Measurements from ENCODE around the gene TBC1D5. TPM values are rescaled to one million over a fixed set of nuclear protein-coding genes. Genes with fewer than 3 reads are reported as not detected.

The TBC1D5 gene
- total RNA-seq, 1 donor from 2014 or later, result 108 TPM

GRCh38 chr3:17672506-17672905, 69.9 kb downstream of the TBC1D5 start:
- Mint-ChIP-seq H3K27ac (no peak overlapping the region), H3K27me3 (ENCODE audit: insufficient read depth, low read depth) (no peaks in the 10 kb centered on the region), H3K4me3 (no peak overlapping the region), H3K36me3 (no peaks in the 10 kb centered on the region), H3K4me1 (no peaks in the 10 kb centered on the region), H3K9me3 (no peaks in the 10 kb centered on the region)
- no peaks in the 10 kb centered on the region for H3K36me3 ChIP-seq
- no peak overlapping the region for H2AFZ ChIP-seq (replicated peaks)
- H4K20me1 ChIP-seq (ENCODE audit: low read depth), result no peaks in the 10 kb centered on the region
- H3K27me3 ChIP-seq, result no peaks in the 10 kb centered on the region
- no peak overlapping the region for H3K9ac ChIP-seq
- H3K4me2 ChIP-seq, result no peak overlapping the region
- H3K9me3 ChIP-seq (ENCODE audit: low read depth), result no peaks in the 10 kb centered on the region
- no peak overlapping the region for H3K27ac ChIP-seq
- no peak for DNase-seq (ENCODE audit: low spot score)
- TF ChIP-seq, protein P1, sequence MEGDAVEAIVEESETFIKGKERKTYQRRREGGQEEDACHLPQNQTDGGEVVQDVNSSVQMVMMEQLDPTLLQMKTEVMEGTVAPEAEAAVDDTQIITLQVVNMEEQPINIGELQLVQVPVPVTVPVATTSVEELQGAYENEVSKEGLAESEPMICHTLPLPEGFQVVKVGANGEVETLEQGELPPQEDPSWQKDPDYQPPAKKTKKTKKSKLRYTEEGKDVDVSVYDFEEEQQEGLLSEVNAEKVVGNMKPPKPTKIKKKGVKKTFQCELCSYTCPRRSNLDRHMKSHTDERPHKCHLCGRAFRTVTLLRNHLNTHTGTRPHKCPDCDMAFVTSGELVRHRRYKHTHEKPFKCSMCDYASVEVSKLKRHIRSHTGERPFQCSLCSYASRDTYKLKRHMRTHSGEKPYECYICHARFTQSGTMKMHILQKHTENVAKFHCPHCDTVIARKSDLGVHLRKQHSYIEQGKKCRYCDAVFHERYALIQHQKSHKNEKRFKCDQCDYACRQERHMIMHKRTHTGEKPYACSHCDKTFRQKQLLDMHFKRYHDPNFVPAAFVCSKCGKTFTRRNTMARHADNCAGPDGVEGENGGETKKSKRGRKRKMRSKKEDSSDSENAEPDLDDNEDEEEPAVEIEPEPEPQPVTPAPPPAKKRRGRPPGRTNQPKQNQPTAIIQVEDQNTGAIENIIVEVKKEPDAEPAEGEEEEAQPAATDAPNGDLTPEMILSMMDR (IDR thresholded peaks at IDR 0.05), result no peak
- TF ChIP-seq EZH2 (IDR thresholded peaks at IDR 0.05) (no peak), EZH2phosphoT487 (IDR thresholded peaks at IDR 0.05) (no peak)
- H3K79me2 ChIP-seq (ENCODE audit: low read depth), result no peaks in the 10 kb centered on the region
- H3K4me3 ChIP-seq, result no peak overlapping the region
- H3F3A ChIP-seq (ENCODE audit: low read depth), result no peaks in the 10 kb centered on the region
- H3K4me1 ChIP-seq, result no peaks in the 10 kb centered on the region

DNA sequence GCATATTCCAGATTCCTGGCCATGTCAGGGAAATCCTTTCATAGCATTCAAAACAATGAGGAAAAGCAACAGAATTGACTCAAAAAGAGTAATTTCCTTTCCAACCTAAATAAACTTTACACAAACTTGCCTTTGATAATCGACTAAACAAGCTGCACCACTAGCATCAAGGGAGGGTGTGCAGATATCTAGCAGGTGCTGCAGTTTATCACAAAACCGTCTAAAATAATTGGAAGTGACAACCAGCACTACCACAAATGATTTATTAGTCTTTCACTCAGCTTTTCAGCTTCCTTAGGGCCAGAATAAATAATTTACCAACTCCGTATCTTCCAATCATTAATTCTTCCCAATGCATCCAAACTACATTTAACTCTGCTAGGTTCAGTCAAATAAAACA, 71.7 kb downstream of the TBC1D5 start:
- Histone ChIP-seq H3K79me2 (ENCODE audit: low read depth) (no peaks in the 10 kb centered on the region), H3K9ac (no peak overlapping the region), H3K27ac (no peak overlapping the region), H3K36me3 (no peaks in the 10 kb centered on the region), H3K4me2 (no peak overlapping the region), H3K4me3 (no peak overlapping the region), H3F3A (ENCODE audit: low read depth) (no peaks in the 10 kb centered on the region), H3K4me1 (no peaks in the 10 kb centered on the region), H3K27me3 (no peaks in the 10 kb centered on the region), H3K9me3 (ENCODE audit: low read depth) (no peaks in the 10 kb centered on the region), H2AFZ (replicated peaks) (no peak overlapping the region), H4K20me1 (ENCODE audit: low read depth) (no peaks in the 10 kb centered on the region)
- H3K27me3 Mint-ChIP-seq (ENCODE audit: insufficient read depth, low read depth), result no peaks in the 10 kb centered on the region
- H3K27ac Mint-ChIP-seq, result no peak overlapping the region
- no peaks in the 10 kb centered on the region for H3K9me3 Mint-ChIP-seq
- H3K36me3 Mint-ChIP-seq, result no peaks in the 10 kb centered on the region
- TF ChIP-seq, protein P1 (IDR thresholded peaks at IDR 0.05), result no peak
- TF ChIP-seq EZH2phosphoT487 (IDR thresholded peaks at IDR 0.05), result no peak
- TF ChIP-seq EZH2 (IDR thresholded peaks at IDR 0.05), result no peak
- no peak overlapping the region for H3K4me3 Mint-ChIP-seq
- no peak for DNase-seq (ENCODE audit: low spot score)
- H3K4me1 Mint-ChIP-seq, result no peaks in the 10 kb centered on the region

- Mint-ChIP-seq H3K9me3 (no peaks in the 10 kb centered on the region), H3K4me3 (no peak overlapping the region), H3K36me3 (no peaks in the 10 kb centered on the region), H3K27me3 (ENCODE audit: insufficient read depth, low read depth) (no peaks in the 10 kb centered on the region), H3K27ac (no peak overlapping the region), H3K4me1 (no peaks in the 10 kb centered on the region)
- peak overlapping the region; percentile 11 for H3K27ac ChIP-seq
- no peak overlapping the region for H3K9ac ChIP-seq
- TF ChIP-seq EZH2 (IDR thresholded peaks at IDR 0.05) (no peak), EZH2phosphoT487 (IDR thresholded peaks at IDR 0.05) (no peak)
- DNase-seq (ENCODE audit: low spot score), result no peak
- no peaks in the 10 kb centered on the region for H3K79me2 ChIP-seq (ENCODE audit: low read depth)
- no peaks in the 10 kb centered on the region for H3K4me1 ChIP-seq
- H3K4me3 ChIP-seq, result no peak overlapping the region
- no peaks in the 10 kb centered on the region for H4K20me1 ChIP-seq (ENCODE audit: low read depth)
- no peaks in the 10 kb centered on the region for H3K27me3 ChIP-seq
- H2AFZ ChIP-seq (replicated peaks), result no peak overlapping the region
- no peaks in the 10 kb centered on the region for H3K9me3 ChIP-seq (ENCODE audit: low read depth)
- no peak overlapping the region for H3K4me2 ChIP-seq
- H3F3A ChIP-seq (ENCODE audit: low read depth), result no peaks in the 10 kb centered on the region
- H3K36me3 ChIP-seq, result no peaks in the 10 kb centered on the region
These were observed 77.5 kb downstream of the TBC1D5 start for GRCh38 chr3:17664923-17665322.

DNA sequence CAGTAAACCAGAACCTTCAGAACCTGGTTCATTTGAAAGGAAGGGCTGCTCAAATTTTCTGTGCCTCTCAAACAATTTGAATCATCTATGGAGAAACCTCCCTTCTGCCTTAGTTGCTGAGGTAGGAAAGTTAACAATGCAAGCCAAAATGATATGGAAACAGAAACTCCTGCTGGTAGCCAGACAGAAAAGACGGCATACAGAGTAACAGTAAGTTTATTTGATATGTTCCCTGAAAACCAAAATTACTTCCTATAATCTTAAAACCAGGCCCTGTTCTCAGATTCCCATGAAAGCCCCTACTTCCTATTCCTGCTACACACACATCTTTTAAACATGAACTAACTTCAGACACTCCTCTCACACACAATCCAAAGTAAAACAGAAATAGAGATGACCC, 86.2 kb downstream of the TBC1D5 start:
- DNase-seq (ENCODE audit: low spot score), result no peak
- H3F3A ChIP-seq (ENCODE audit: low read depth), result no peaks in the 10 kb centered on the region
- H2AFZ ChIP-seq (replicated peaks), result no peak overlapping the region
- no peak for TF ChIP-seq EZH2phosphoT487 (IDR thresholded peaks at IDR 0.05)
- TF ChIP-seq, protein P1 (IDR thresholded peaks at IDR 0.05), result no peak
- TF ChIP-seq EZH2 (IDR thresholded peaks at IDR 0.05), result no peak
- H3K4me1 Mint-ChIP-seq, result no peaks in the 10 kb centered on the region
- no peaks in the 10 kb centered on the region for H3K27me3 ChIP-seq
- H3K9ac ChIP-seq, result no peak overlapping the region
- H3K9me3 ChIP-seq (ENCODE audit: low read depth), result no peaks in the 10 kb centered on the region
- H3K79me2 ChIP-seq (ENCODE audit: low read depth), result no peaks in the 10 kb centered on the region
- H4K20me1 ChIP-seq (ENCODE audit: low read depth), result no peaks in the 10 kb centered on the region
- no peaks in the 10 kb centered on the region for H3K36me3 Mint-ChIP-seq
- H3K27ac ChIP-seq, result no peak overlapping the region
- H3K27me3 Mint-ChIP-seq (ENCODE audit: insufficient read depth, low read depth), result no peaks in the 10 kb centered on the region
- no peaks in the 10 kb centered on the region for H3K9me3 Mint-ChIP-seq
- H3K4me2 ChIP-seq, result no peak overlapping the region
- H3K4me3 ChIP-seq, result no peak overlapping the region
- H3K4me1 ChIP-seq, result no peaks in the 10 kb centered on the region
- H3K27ac Mint-ChIP-seq, result no peak overlapping the region
- H3K36me3 ChIP-seq, result no peaks in the 10 kb centered on the region
- no peak overlapping the region for H3K4me3 Mint-ChIP-seq

All from neural progenitor cell (in vitro differentiated cells).